GM20431 (cell line): ENCODE data around the gene FCGR3B.
"Not testable (repeated sequence)": the region's sequence is repeated elsewhere in the genome, so short reads cannot be mapped to it uniquely, and the experiment has no call there.

Experiments
- in situ Hi-C: fragments of 300-500 bp; cut with MseI, MboI; formaldehyde crosslinking; loops from one replicate; pipeline ENCODE4 v1.15.0; 2020; ENCODE audit warnings: low sequenced_read_pairs; ENCODE audit not compliant: unreplicated experiment

Gene FCGR3B

DNA sequence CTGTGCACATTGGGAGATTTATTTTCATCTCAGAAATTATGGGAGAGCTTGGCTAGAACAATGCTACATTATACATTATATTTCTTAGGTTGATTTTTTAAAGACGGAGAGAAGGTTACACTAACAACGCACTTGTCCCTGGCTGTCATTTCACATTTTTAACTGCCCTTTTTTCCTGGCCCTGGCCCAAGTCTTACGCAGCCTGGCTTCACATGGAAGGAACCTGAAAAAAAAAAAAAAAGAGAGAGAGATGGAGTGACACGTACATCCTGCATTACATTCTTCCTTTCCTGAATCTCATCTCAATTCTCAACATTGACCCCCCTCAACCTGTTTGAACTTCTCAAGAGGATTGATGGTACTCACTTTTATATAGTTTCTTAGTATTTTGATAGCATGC lies 20.8 kb downstream of the FCGR3B start:
- in situ Hi-C loops, result not testable (repeated sequence)

DNA sequence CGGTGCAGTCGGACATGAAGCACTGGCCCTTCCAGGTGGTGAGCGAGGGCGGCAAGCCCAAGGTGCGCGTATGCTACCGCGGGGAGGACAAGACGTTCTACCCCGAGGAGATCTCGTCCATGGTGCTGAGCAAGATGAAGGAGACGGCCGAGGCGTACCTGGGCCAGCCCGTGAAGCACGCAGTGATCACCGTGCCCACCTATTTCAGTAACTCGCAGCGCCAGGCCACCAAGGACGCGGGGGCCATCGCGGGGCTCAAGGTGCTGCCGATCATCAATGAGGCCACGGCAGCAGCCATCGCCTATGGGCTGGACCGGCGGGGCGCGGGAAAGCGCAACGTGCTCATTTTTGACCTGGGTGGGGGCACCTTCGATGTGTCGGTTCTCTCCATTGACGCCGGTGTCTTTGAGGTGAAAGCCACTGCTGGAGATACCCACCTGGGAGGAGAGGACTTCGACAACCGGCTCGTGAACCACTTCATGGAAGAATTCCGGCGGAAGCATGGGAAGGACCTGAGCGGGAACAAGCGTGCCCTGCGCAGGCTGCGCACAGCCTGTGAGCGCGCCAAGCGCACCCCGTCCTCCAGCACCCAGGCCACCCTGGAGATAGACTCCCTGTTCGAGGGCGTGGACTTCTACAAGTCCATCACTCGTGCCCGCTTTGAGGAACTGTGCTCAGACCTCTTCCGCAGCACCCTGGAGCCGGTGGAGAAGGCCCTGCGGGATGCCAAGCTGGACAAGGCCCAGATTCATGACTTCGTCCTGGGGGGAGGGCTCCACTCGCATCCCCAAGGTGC lies 24.2 kb downstream of the FCGR3B start:
- in situ Hi-C loops, result not testable (repeated sequence)

DNA sequence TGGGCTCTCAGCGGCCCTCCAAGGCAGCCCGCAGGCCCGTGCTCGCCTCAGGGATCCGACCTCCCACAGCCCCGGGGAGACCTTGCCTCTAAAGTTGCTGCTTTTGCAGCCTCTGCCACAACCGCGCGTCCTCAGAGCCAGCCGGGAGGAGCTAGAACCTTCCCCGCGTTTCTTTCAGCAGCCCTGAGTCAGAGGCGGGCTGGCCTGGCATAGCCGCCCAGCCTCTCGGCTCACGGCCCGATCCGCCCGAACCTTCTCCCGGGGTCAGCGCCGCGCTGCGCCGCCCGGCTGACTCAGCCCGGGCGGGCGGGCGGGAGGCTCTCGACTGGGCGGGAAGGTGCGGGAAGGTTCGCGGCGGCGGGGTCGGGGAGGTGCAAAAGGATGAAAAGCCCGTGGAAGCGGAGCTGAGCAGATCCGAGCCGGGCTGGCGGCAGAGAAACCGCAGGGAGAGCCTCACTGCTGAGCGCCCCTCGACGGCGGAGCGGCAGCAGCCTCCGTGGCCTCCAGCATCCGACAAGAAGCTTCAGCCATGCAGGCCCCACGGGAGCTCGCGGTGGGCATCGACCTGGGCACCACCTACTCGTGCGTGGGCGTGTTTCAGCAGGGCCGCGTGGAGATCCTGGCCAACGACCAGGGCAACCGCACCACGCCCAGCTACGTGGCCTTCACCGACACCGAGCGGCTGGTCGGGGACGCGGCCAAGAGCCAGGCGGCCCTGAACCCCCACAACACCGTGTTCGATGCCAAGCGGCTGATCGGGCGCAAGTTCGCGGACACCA lies 25.0 kb downstream of the FCGR3B start:
- in situ Hi-C loops, result not testable (repeated sequence)

DNA sequence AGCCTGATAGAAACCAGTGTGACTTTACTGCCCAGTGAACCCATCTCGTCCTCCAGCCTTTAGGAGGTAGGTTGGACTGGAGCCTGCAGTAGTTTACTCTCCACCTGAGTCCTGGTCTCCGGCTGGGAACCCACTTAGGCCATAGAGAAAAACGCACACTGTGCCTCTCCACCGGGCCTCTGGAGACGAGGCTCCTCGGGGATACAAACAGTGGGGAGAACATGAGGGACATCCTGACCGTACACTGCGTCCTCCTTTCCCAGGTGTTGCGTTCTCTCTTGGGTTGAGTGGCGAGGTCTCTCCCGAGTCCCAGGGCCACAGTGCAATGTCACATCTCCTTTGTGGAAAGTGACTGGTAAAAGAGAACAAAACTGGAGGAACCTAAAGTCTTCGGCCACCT lies 26.0 kb downstream of the FCGR3B start:
- in situ Hi-C loops, result not testable (repeated sequence)

DNA sequence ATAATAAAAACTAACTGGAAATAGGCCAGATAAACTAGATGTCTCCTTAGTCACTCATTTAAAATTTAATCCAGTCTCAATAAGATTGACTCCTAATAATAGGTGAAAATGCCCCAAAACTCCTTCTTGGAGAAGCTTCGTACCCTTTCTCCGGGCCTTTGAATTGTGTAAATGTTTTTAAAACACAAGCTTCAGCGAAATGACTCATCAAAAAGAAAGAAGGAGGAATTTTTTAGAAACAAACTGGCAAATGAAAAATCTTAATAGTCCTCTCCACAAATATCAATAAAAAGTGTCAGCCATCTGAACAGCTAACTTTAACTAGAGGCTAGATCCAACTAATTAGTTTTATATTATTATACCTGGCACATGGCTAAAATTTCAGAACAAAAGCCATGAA lies 33.9 kb downstream of the FCGR3B start:
- in situ Hi-C loops, result not testable (repeated sequence)

DNA sequence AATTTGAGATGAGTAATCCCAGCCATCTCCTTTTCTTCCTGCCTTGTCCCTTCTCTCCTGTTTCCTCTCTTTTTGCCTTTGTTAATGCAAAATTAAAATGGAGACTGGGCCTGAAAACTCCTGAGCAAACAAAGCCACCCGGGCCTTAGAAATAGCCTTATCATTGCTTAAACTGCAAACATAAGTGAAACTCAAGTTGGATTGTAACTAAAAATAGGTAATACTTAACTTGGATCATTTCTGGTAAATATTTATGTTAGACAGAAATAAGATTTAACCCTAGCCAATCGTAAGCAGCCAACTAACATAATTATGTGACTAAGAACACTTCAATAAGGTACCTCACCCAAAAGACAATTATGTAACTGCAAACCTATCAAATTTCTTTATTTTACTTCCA lies 35.4 kb downstream of the FCGR3B start:
- in situ Hi-C loops, result not testable (repeated sequence)

DNA sequence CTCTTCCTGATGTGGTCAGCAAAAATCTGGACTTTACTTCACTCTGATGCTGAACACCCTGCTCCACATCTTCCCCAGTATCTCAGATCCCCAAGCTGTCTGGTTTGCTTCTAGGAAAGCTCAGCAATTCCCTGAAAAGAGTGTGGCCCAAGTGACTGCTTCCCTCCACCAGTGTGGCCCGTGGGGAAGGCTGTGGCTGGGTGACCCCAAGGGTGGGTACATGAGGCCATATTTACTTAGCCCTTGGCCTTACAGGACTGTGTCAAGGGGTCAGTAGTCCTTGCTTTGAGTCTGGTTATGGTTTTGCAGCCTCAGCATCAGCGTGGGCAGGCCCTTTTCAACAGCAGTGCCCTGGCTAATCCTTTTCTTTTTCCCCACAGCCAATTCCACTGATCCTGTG lies 35.8 kb downstream of the FCGR3B start:
- in situ Hi-C loops, result not testable (repeated sequence)

DNA sequence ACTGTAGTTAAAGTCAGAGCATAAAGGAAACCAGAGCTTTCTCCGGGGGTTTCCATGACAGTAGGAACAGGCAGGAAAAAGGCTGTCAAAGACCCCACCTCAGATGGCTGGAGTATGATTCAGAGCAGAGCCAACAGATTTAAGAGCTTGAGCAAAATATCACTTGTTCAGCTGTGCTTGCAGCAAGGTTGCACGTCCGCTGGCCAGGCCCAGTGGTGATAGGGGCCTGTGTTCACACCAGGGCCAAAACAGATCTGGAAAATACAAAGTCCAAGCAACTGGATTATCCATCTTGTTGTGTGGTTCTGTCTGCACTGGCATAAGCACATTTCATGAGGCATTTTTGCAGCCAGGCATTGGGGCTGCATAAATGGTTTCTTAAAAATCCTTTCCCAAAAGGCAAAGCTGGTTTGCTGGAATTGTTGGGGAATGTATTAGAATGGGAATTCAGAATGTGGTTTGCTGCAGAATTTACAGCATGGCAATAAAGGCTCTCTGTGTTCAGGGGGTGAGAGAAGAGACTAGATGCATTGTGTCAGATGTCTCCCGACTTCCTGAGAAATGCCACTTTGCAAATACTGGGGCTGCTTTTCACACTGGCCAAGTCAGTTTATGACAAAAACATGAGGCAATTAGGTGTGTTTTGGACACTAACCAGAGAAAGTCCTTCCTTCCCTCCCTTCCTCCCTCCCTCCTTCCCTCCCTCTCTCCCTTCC lies 36.5 kb downstream of the FCGR3B start:
- in situ Hi-C loops, result not testable (repeated sequence)

DNA sequence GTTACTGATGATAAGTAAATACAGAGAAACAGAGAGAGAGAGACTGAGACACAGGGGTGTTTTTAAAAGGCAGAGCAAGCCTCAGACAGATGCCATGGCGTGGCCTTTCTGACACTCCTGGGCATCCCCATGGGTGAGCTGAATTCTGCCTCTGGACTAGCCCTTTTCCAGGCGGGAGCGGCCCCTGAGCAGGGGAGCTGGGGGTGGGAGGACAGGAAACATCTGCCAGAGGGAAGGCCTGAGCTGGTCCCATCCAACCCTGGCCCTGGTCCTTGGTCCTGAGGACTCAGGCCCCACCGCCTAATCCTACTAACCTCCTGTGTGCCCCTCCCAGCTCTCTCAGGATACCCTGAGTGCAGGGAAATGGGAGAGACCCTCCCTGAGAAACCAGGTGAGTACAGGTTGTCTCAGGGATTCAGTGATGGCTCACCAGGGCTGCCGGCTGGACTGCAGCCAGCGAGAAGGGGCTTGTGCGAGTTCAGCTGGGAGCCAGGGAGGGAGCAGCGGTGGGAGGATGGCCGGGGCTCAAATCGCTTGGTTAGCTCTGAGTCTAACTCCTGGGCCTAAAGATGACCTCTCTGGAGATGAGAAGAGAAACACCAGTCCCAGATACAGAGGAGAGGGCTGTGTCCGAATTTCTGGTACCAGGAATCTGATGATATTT lies 37.8 kb downstream of the FCGR3B start:
- in situ Hi-C loops, result not testable (repeated sequence)

DNA sequence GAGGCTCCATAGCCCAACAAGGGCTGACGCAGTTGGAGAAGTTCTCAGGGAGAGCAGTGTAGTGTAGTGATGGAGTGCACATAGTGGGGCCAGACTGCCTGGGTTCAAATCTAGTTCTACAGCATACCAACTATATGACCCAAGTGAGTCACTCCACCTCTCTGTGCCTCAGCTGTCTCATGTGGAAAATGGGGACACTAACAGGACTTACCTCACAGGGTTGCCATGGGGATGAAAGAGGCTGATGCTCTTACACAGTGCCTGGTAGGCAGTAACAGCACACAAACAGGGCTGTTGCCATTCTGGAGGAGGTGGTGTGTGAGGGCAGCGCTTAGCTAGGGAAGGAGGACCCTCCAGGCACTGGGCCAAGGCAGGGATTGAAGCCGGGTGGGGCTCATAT lies 38.4 kb downstream of the FCGR3B start:
- in situ Hi-C loops, result not testable (repeated sequence)

DNA sequence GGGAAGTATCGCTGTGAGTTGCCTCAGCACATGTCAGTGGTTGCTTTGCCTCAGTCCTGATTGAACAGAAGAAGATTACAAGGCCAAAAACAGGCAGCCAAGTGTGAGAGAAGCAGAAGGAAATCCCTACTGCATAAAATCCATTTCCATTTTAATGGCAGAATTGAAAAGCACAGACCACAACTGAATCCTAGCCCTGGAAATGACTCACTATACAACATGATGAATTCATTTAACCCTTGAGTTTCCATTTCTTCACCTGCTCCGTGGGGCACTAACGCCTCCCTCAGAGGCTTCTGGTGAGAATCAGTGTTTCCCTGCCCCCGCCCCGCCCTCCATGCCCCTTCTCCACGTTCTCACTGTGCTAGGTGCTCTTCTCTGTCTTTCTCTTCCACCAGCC lies 41.1 kb downstream of the FCGR3B start:
- in situ Hi-C loops, result not testable (repeated sequence)

DNA sequence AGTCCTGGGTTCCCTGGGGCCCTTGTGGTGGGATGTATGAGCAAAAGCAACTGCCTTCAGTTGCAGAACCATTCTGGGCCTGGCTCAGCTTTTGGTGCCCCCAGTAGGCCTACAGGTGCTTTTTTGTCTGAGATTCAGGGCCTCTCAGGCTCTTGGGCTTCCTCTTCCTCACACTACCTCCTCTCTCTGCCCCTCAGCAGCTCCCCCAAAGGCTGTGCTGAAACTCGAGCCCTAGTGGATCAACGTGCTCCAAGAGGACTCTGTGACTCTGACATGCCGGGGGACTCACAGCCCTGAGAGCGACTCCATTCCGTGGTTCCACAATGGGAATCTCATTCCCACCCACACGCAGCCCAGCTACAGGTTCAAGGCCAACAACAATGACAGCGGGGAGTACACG lies 41.6 kb downstream of the FCGR3B start:
- in situ Hi-C loops, result not testable (repeated sequence)

DNA sequence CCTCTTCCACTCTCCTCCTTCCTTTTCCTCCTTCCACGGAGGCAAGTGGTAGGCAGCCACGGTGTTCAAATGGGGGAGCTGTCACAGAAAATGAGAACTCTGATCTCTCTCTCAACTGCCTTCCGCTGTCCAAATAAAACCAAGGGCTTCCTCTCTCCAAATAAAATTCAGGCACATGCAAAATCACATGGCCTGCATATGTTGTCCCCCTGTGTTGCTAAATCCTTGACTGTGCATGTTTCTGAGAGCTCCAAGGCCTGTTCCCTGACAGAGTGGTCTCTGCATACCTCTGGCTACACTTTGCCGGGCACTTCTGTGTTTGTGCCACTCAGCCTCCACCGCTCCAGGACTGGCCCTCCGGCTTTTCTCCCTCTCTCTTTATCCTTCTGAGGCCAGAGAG lies 42.4 kb downstream of the FCGR3B start:
- in situ Hi-C loops, result not testable (repeated sequence)

DNA sequence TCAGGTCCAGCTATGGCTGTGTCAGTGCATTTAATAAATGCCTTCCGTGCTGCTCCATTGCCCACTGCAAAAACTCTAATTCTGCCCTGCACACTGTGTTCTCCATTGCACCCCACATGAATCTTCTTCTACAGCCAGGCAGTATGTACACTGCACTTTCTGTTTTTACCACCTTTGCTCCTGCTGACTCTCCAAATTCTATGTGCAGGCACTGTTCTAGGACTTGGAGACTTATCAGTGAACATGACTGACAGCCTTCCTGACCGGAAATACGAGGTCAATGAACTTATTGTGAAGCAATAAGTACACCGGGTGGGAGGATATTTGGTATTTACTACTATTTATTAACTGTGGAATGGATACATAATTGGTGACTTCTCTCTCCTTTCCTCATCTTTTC lies 48.1 kb downstream of the FCGR3B start:
- in situ Hi-C loops, result not testable (repeated sequence)

DNA sequence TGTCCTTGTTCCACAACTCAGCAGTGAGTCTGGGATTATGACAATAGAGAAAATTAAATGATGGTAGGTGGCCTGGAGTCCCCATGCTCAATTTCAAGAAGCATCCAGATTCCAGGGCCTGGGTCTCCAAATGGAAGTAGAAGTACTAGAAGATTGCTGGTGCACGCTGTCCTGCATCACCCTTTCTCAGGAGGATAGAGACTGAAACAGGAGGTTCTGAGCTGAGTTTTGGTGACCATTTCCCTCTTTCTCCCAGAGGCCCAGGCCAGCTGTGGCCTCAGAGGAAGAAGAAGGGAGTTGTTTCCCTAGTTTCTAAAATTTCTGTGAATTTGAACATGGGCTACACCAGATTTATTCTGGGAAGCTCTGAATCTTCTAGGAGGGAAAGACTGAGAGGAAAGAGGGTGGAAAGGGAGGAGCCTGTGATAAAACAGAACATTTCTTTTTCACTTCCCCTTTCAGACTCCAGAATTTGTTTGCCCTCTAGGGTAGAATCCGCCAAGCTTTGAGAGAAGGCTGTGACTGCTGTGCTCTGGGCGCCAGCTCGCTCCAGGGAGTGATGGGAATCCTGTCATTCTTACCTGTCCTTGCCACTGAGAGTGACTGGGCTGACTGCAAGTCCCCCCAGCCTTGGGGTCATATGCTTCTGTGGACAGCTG lies 50.0 kb downstream of the FCGR3B start:
- in situ Hi-C loops, result not testable (repeated sequence)

DNA sequence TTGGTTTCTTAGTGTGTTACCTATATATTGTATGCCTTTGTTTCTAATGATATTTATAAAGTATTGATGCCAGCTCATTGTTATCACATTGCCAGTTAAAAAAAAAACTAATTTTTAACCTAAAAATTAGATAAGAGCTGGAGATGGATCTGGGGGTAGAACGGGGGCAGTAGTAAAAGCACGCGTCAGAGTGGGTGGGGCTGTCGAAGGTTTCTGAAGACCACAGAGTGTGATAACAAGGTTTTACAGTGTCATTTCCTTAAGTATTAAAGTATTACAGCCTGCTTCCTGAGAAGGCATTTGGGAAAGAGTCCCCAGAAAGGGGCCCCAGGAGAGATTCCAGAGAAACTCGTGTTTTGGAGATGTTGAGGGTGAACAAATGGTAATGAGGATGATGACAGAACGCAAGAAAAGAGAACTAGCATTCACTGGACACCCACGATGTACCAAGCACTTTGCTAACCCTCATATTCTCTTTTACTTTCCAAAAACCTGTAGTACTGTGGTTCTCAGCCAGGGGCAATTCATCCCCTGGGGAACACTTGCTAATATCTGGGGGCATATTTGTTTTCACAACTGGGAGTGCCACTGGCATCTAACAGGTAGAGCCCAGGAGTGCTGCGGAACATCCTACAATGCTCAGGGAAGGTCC lies 51.0 kb downstream of the FCGR3B start:
- in situ Hi-C loops, result not testable (repeated sequence)

DNA sequence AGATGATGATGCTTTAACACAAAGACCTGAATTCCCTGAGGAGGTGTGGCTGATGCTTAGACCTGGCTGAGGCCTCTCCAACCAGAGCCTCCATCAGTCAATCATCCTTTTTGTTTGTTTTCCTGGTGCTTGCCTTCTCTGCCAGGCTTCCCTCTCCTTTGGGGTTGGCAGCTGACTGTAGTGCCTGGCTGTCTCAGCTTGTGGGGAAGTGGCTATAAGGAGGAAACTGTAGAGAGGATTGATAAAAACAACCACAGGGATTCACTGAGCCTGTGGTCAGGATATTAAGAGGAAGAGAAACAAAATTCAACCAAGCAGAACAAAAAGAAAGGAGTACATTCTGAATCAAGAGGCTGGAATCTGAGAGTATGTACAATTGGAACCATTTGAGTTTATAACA lies 54.3 kb downstream of the FCGR3B start:
- in situ Hi-C loops, result not testable (repeated sequence)
